Lung microvascular endothelial cell (primary cell): ENCODE measurements around the gene HELT. TPM values are rescaled to one million over a fixed set of nuclear protein-coding genes. Genes with fewer than 3 reads are reported as not detected.
"Not testable (repeated sequence)": the region's sequence is repeated elsewhere in the genome, so short reads cannot be mapped to it uniquely, and the experiment has no call there.

ENCODE experiments used
- DNase-seq, 2 donors: peaks; one replicate each; pipeline versions ENCODE4 v3.0.0 to v3.0.0-alpha.2; 2010; ENCODE audit warnings: low read depth in 2 of 2
- total RNA-seq: library from RNA; depleted of rRNA; stranded (reverse); fragments of >200 nt; gene quantifications from 2 replicates; pipeline ENCODE4 v1.2.1, GENCODE V29; 2014

Gene HELT
- not detected in 2 replicates for total RNA-seq

GRCh38 chr4:185017964-185018772 lies at the start of gene HELT:
TSS of gene HELT (plus strand) at chr4:185018490. CDS start at chr4:185018929, 439 bp downstream.
- DNase-seq = no peak

GRCh38 chr4:184968784-184969201 lies 49.5 kb upstream of the HELT start:
- DNase-seq = no peak

GRCh38 chr4:184969610-184970009 lies 48.7 kb upstream of the HELT start:
- DNase-seq = no peak

GRCh38 chr4:184972991-184973390 lies 45.3 kb upstream of the HELT start:
- no peak for DNase-seq

- not testable (repeated sequence) for DNase-seq
Measured at GRCh38 chr4:184976348-184976747, 41.9 kb upstream of the HELT start.

- DNase-seq = no peak
Measured at GRCh38 chr4:184977747-184978146, 40.5 kb upstream of the HELT start.

GRCh38 chr4:184978211-184978610 lies 40.1 kb upstream of the HELT start:
- no peak for DNase-seq

- DNase-seq = no peak
Measured at GRCh38 chr4:184979461-184980124, 38.7 kb upstream of the HELT start.

- no peak for DNase-seq
Measured at GRCh38 chr4:184980261-184980660, 38.0 kb upstream of the HELT start.

- peak; percentile 43 to 65 for DNase-seq
Measured at GRCh38 chr4:184983672-184984356, 34.5 kb upstream of the HELT start.

- DNase-seq = no peak
Measured at GRCh38 chr4:184987493-184988031, 30.7 kb upstream of the HELT start.

GRCh38 chr4:184988611-184989010 lies 29.7 kb upstream of the HELT start:
- no peak for DNase-seq

- not testable (repeated sequence) for DNase-seq
Measured at GRCh38 chr4:184989283-184989682, 29.0 kb upstream of the HELT start.

GRCh38 chr4:184990131-184990530 lies 28.2 kb upstream of the HELT start:
- DNase-seq = not testable (repeated sequence)

GRCh38 chr4:184991860-184992259 lies 26.4 kb upstream of the HELT start:
- no peak for DNase-seq

- DNase-seq = no peak
Measured at GRCh38 chr4:184992422-184992821, 25.9 kb upstream of the HELT start.

GRCh38 chr4:184993247-184993646 lies 25.0 kb upstream of the HELT start:
- DNase-seq = no peak

- no peak for DNase-seq
Measured at GRCh38 chr4:184994010-184994622, 24.2 kb upstream of the HELT start.

GRCh38 chr4:184994623-184995010 lies 23.7 kb upstream of the HELT start:
- no peak for DNase-seq

GRCh38 chr4:184997656-184998055 lies 20.6 kb upstream of the HELT start:
- not testable (repeated sequence) for DNase-seq

GRCh38 chr4:185002784-185003183 lies 15.5 kb upstream of the HELT start:
- DNase-seq = no peak
